Parathyroid adenoma (tissue), 2 donors: ENCODE results near the gene CDYL2.

Source experiments
- H2AFZ ChIP-seq: fragments of 300-600 bp; sonication (generic); one replicate; pipeline ENCODE4 v1.7.0; 2017; ENCODE audit warnings: antibody characterized with exemption, mild to moderate bottlenecking
- H3K27ac ChIP-seq: fragments of 300-600 bp; sonication (generic); one replicate; pipeline ENCODE4 v1.7.0; 2017
- H3K27me3 ChIP-seq: fragments of 300-600 bp; sonication (generic); one replicate; pipeline ENCODE4 v1.7.0; 2017; ENCODE audit warnings: low read length; ENCODE audit not compliant: control insufficient read depth, insufficient read depth
- H3K36me3 ChIP-seq: fragments of 300-600 bp; sonication (generic); one replicate; pipeline ENCODE4 v1.7.0; 2017; ENCODE audit warnings: low read length; ENCODE audit not compliant: control insufficient read depth, insufficient read depth
- H3K4me1 ChIP-seq: fragments of 300-600 bp; sonication (generic); one replicate; pipeline ENCODE4 v1.7.0; 2017; ENCODE audit warnings: control low read depth
- H3K4me2 ChIP-seq: fragments of 300-600 bp; sonication (generic); one replicate; pipeline ENCODE4 v1.7.0; 2017; ENCODE audit warnings: low read length
- H3K4me3 ChIP-seq: fragments of 300-600 bp; sonication (generic); one replicate; pipeline ENCODE4 v1.7.0; 2017; ENCODE audit warnings: low read depth, low read length
- H3K79me2 ChIP-seq: fragments of 300-600 bp; sonication (generic); one replicate; pipeline ENCODE4 v1.7.0; 2017; ENCODE audit warnings: control low read depth
- H3K9ac ChIP-seq: fragments of 300-600 bp; sonication (generic); one replicate; pipeline ENCODE4 v1.7.0; 2017; ENCODE audit warnings: mild to moderate bottlenecking
- H3K9me3 ChIP-seq: fragments of 300-600 bp; sonication (generic); one replicate; pipeline ENCODE4 v1.7.0; 2017; ENCODE audit warnings: low read length; ENCODE audit not compliant: control insufficient read depth
- CTCF ChIP-seq: fragments of 300-600 bp; sonication (generic); IDR thresholded peaks from one replicate; pipeline ENCODE4 v1.7.0; 2017; ENCODE audit warnings: antibody characterized with exemption, mild to moderate bottlenecking
- donor health status: primary hyperparathyroidism.

Gene CDYL2

GRCh38 chr16:80718480-80719220 lies 85.7 kb downstream of the CDYL2 start:
- no peak overlapping the region for H3K27ac ChIP-seq
- H3K36me3 ChIP-seq = no peaks in the 10 kb centered on the region
- no peaks in the 10 kb centered on the region for H3K4me1 ChIP-seq
- no peaks in the 10 kb centered on the region for H3K27me3 ChIP-seq
- no peak overlapping the region for H3K9ac ChIP-seq
- no peaks in the 10 kb centered on the region for H3K79me2 ChIP-seq
- no peak overlapping the region for H3K4me2 ChIP-seq
- H3K4me3 ChIP-seq = no peak overlapping the region
- no peak overlapping the region for H2AFZ ChIP-seq
- H3K9me3 ChIP-seq = no peaks in the 10 kb centered on the region
- no peak for TF ChIP-seq CTCF

- no peak overlapping the region for H2AFZ ChIP-seq
- H3K36me3 ChIP-seq = no peaks in the 10 kb centered on the region
- H3K79me2 ChIP-seq = no peaks in the 10 kb centered on the region
- H3K4me1 ChIP-seq = no peaks in the 10 kb centered on the region
- no peak for TF ChIP-seq CTCF
- H3K4me3 ChIP-seq = no peak overlapping the region
- no peaks in the 10 kb centered on the region for H3K27me3 ChIP-seq
- no peak overlapping the region for H3K9ac ChIP-seq
- no peaks in the 10 kb centered on the region for H3K9me3 ChIP-seq
- no peak overlapping the region for H3K4me2 ChIP-seq
- H3K27ac ChIP-seq = no peak overlapping the region
Observed at GRCh38 chr16:80717611-80718010, 86.8 kb downstream of the CDYL2 start.

GRCh38 chr16:80716564-80717139 lies 87.7 kb downstream of the CDYL2 start:
- no peak overlapping the region for H2AFZ ChIP-seq
- no peaks in the 10 kb centered on the region for H3K79me2 ChIP-seq
- no peak for TF ChIP-seq CTCF
- H3K27ac ChIP-seq = no peak overlapping the region
- H3K4me2 ChIP-seq = no peak overlapping the region
- H3K36me3 ChIP-seq = no peaks in the 10 kb centered on the region
- H3K27me3 ChIP-seq = no peaks in the 10 kb centered on the region
- no peak overlapping the region for H3K9ac ChIP-seq
- H3K9me3 ChIP-seq = no peaks in the 10 kb centered on the region
- H3K4me3 ChIP-seq = no peak overlapping the region
- no peaks in the 10 kb centered on the region for H3K4me1 ChIP-seq

- Histone ChIP-seq H3K9me3 (no peaks in the 10 kb centered on the region), H3K27ac (no peak overlapping the region), H3K27me3 (no peaks in the 10 kb centered on the region), H3K9ac (no peak overlapping the region), H3K79me2 (no peaks in the 10 kb centered on the region), H3K4me3 (no peak overlapping the region), H2AFZ (no peak overlapping the region), H3K4me2 (no peak overlapping the region), H3K36me3 (no peaks in the 10 kb centered on the region), H3K4me1 (no peaks in the 10 kb centered on the region)
- no peak for TF ChIP-seq CTCF
Observed at GRCh38 chr16:80711406-80711805, 93.0 kb downstream of the CDYL2 start.

- Histone ChIP-seq H3K79me2 (no peaks in the 10 kb centered on the region), H3K4me1 (no peaks in the 10 kb centered on the region), H3K4me3 (no peak overlapping the region), H3K27ac (no peak overlapping the region), H3K27me3 (no peaks in the 10 kb centered on the region), H3K4me2 (no peak overlapping the region), H2AFZ (no peak overlapping the region), H3K36me3 (no peaks in the 10 kb centered on the region), H3K9me3 (no peaks in the 10 kb centered on the region), H3K9ac (no peak overlapping the region)
- no peak for TF ChIP-seq CTCF
Observed at GRCh38 chr16:80710918-80711317, 93.5 kb downstream of the CDYL2 start.
